Panc1 (cell line): ENCODE results near the gene SLC17A2. TPM values are rescaled to one million over a fixed set of nuclear protein-coding genes. Genes with fewer than 3 reads are reported as not detected.

Experiments
- ATAC-seq: fragments of 200-7000 bp; cut with Tn5 transposase; 2 replicates; pipeline ENCODE4 v1.9.1; 2020; ENCODE audit warnings: mild to moderate bottlenecking, moderate library complexity
- BruUV-seq: library from RNA; stranded (reverse); fragments of 400-500 nt; replicated peaks from 2 replicates; lab custom pipeline; 2021; lab: Mats Ljungman, UMichigan
- CTCF ChIA-PET: fragments of 300-600 bp; sonication (Branson Sonifier 250); formaldehyde crosslinking; loops from one replicate; lab custom pipeline; 2022; ENCODE audit warnings: antibody characterized with exemption; lab: Charles Lee
- POLR2A ChIA-PET: fragments of 300-600 bp; sonication (Branson Sonifier 250); formaldehyde crosslinking; loops from one replicate; lab custom pipeline; 2022; ENCODE audit warnings: antibody characterized with exemption; lab: Charles Lee
- DNase-seq: peaks from one replicate; pipeline ENCODE4 v3.0.0-alpha.2; 2010; ENCODE audit warnings: low read depth, low spot score
- H3K27ac ChIP-seq: 2 replicates; pipeline ENCODE4 v1.5.1; 2011; ENCODE audit warnings: mild to moderate bottlenecking, low read length, inconsistent platforms
- H3K27me3 ChIP-seq: fragments of 200-500 bp; sonication (Bioruptor generic); 2 replicates; pipeline ENCODE4 v1.6.0; 2014; ENCODE audit warnings: low read length, inconsistent platforms; ENCODE audit not compliant: control insufficient read depth, insufficient read depth
- H3K36me3 ChIP-seq: fragments of 200-500 bp; sonication (Bioruptor generic); 2 replicates; pipeline ENCODE4 v1.5.1; 2014; ENCODE audit warnings: inconsistent platforms, mild to moderate bottlenecking, low read length, moderate library complexity; ENCODE audit not compliant: control insufficient read depth, insufficient read depth
- H3K4me1 ChIP-seq: 2 replicates; pipeline ENCODE4 v1.5.1; 2011; ENCODE audit warnings: inconsistent platforms, mild to moderate bottlenecking, low read length, moderate library complexity; ENCODE audit not compliant: control insufficient read depth, insufficient read depth
- H3K4me3 ChIP-seq, 2 experiments: 2 replicates each; pipeline ENCODE4 v1.5.1; 2011 to 2012; ENCODE audit warnings: low read depth in 2 of 2, low read length in 2 of 2, mild to moderate bottlenecking in 2 of 2, inconsistent platforms in 1 of 2, moderate library complexity in 1 of 2
- H3K9me3 ChIP-seq: fragments of 200-500 bp; sonication (Bioruptor generic); 2 replicates; pipeline ENCODE4 v1.5.1; 2014; ENCODE audit warnings: low read depth, mild to moderate bottlenecking, inconsistent platforms, low read length, moderate library complexity; ENCODE audit not compliant: control insufficient read depth, insufficient read depth
- CTCF ChIP-seq: fragments of 450-650 bp; IDR thresholded peaks from 2 replicates; pipeline ENCODE4 v1.5.1; 2017; ENCODE audit warnings: mild to moderate bottlenecking
- POLR2AphosphoS5 ChIP-seq: IDR thresholded peaks from 2 replicates; pipeline ENCODE4 v1.6.1; 2012; ENCODE audit warnings: mild to moderate bottlenecking, low read depth, low read length, moderate library complexity
- SIN3A ChIP-seq: IDR thresholded peaks from 2 replicates; pipeline ENCODE4 v1.6.1; 2012; ENCODE audit warnings: low read depth, mild to moderate bottlenecking, low read length, moderate library complexity, borderline replicate concordance; ENCODE audit not compliant: insufficient read depth
- TCF7L2 ChIP-seq: IDR thresholded peaks from 2 replicates; pipeline ENCODE4 v1.6.1; 2011; ENCODE audit warnings: mild to moderate bottlenecking, low read depth, low read length, inconsistent platforms
- in situ Hi-C: cut with HindIII; loops from 2 replicates; pipeline ENCODE4 v1.10.0; 2016; ENCODE audit warnings: low sequenced_read_pairs, low pct_unique_long_range_greater_than_20kb
- intact Hi-C: fragments of 100-400 bp; cut with micrococcal nuclease; formaldehyde crosslinking; loops from one replicate; pipeline ENCODE4 v1.10.0; 2022; ENCODE audit not compliant: unreplicated experiment
- total RNA-seq: library from RNA; stranded (reverse); gene quantifications from one replicate; pipeline ENCODE4 v1.2.1, GENCODE V29; 2021; ENCODE audit not compliant: unreplicated experiment
- TF ChIP-seq, protein P1 (sequence below), 2 experiments: IDR thresholded peaks; 2 replicates each; pipeline ENCODE4 v1.6.1; 2011 to 2012; ENCODE audit warnings: low read depth in 2 of 2, control low read depth in 1 of 2, low read length in 1 of 2, mild to moderate bottlenecking in 1 of 2, moderate library complexity in 1 of 2; ENCODE audit not compliant: insufficient read depth in 1 of 2

Gene SLC17A2
- total RNA-seq, 1 experiment from 2014 or later = not detected

DNA sequence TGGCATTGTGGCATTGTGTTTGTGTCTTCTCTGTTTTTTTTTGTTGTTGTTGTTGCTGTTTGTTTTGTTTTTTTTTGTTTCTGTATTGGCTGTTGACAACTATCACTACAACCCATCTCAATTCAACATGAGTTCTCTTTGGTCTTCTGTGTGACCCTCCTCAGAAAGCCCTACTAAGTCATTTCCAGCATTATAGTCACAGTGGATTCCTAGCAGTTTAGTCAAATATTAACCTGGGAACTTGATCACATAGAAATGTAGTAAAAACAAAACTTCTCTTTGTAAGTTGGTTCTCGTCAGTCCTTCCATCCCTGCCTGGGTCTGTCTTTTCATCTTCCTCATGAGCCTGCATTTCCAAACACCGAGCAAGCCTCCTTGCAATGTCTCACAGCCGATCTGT is 16.8 kb downstream of the SLC17A2 start:
- no peaks in the 10 kb centered on the region for H3K36me3 ChIP-seq
- ChIA-PET CTCF (no interaction called here), POLR2A (no interaction called here)
- no peak for TF ChIP-seq POLR2AphosphoS5
- TF ChIP-seq CTCF = no peak
- TF ChIP-seq TCF7L2 = no peak
- TF ChIP-seq, protein P1, sequence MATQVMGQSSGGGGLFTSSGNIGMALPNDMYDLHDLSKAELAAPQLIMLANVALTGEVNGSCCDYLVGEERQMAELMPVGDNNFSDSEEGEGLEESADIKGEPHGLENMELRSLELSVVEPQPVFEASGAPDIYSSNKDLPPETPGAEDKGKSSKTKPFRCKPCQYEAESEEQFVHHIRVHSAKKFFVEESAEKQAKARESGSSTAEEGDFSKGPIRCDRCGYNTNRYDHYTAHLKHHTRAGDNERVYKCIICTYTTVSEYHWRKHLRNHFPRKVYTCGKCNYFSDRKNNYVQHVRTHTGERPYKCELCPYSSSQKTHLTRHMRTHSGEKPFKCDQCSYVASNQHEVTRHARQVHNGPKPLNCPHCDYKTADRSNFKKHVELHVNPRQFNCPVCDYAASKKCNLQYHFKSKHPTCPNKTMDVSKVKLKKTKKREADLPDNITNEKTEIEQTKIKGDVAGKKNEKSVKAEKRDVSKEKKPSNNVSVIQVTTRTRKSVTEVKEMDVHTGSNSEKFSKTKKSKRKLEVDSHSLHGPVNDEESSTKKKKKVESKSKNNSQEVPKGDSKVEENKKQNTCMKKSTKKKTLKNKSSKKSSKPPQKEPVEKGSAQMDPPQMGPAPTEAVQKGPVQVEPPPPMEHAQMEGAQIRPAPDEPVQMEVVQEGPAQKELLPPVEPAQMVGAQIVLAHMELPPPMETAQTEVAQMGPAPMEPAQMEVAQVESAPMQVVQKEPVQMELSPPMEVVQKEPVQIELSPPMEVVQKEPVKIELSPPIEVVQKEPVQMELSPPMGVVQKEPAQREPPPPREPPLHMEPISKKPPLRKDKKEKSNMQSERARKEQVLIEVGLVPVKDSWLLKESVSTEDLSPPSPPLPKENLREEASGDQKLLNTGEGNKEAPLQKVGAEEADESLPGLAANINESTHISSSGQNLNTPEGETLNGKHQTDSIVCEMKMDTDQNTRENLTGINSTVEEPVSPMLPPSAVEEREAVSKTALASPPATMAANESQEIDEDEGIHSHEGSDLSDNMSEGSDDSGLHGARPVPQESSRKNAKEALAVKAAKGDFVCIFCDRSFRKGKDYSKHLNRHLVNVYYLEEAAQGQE (IDR thresholded peaks at IDR 0.05; ENCODE audit: insufficient read depth in 1 of 2, low read depth in 2 of 2, low read length in 1 of 2) = no peak
- no peak for TF ChIP-seq SIN3A
- intact Hi-C loops = no loop called here
- no peak overlapping the region for H3K4me3 ChIP-seq
- no peaks in the 10 kb centered on the region for H3K4me1 ChIP-seq
- H3K9me3 ChIP-seq = no peaks in the 10 kb centered on the region
- H3K27ac ChIP-seq = no peak overlapping the region
- DNase-seq (no peak), ATAC-seq (no peak)
- H3K27me3 ChIP-seq = peaks cover 2% of the 10 kb centered on the region; the same call in 1 of the 2 replicates
- BruUV-seq = no TSS peak
- in situ Hi-C loops = no loop called here

- intact Hi-C loops (no loop called here), in situ Hi-C loops (no loop called here)
- no TSS peak for BruUV-seq
- ATAC-seq (no peak), DNase-seq (no peak)
- POLR2A ChIA-PET = interaction anchor here (0.6 kb wide), 1 partner anchor 109 kb away, joined by 14 read pairs; a partner anchor contains a TSS
- H3K27ac ChIP-seq = no peak overlapping the region
- TF ChIP-seq CTCF (no peak), POLR2AphosphoS5 (no peak), TCF7L2 (no peak), SIN3A (no peak)
- TF ChIP-seq, protein P1 (IDR thresholded peaks at IDR 0.05; ENCODE audit: insufficient read depth in 1 of 2, low read depth in 2 of 2, low read length in 1 of 2) = no peak
- no peak overlapping the region for H3K4me3 ChIP-seq
- H3K27me3 ChIP-seq = peaks cover 2% of the 10 kb centered on the region
- CTCF ChIA-PET = no interaction called here
- H3K4me1 ChIP-seq = no peaks in the 10 kb centered on the region
- H3K9me3 ChIP-seq = no peaks in the 10 kb centered on the region
- no peaks in the 10 kb centered on the region for H3K36me3 ChIP-seq
Observed at GRCh38 chr6:25911351-25911750, 19.1 kb downstream of the SLC17A2 start.
